ENCODE data around the gene LOC101059915.

DNA sequence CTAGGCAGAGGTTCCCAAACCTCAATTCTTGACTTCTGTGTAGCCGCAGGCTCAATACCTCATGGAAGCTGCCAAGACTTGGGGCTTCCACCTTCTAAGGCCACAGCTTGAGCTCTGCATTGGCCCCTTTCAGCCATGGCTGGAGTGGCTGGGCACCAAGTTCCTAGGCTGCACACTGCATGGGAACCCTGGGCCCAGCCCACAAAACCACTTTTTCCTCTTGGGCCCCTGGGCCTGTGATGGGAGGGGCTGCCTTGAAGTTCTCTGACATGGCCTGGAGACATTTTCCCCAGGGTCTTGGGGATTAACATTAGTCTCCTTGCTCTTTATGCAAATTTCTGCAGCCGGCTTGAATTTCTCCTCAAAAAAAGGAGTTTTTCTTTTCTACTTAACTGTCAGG, 14.0 kb upstream of the LOC101059915 start:
- TF ChIP-seq NFYB (CRISPR knock-in tag; IDR thresholded peaks at IDR 0.05): no peak
- no peak for TF ChIP-seq THAP7 (CRISPR knock-in tag; IDR thresholded peaks at IDR 0.05)
- TF ChIP-seq CREB1 (IDR thresholded peaks at IDR 0.05): no peak
- no peak for TF ChIP-seq CREB1 (CRISPR knock-in tag; IDR thresholded peaks at IDR 0.05)
- TF ChIP-seq SNAPC5 (CRISPR knock-in tag; IDR thresholded peaks at IDR 0.05; ENCODE audit: borderline replicate concordance): no peak
- TF ChIP-seq RNF2 (conservative IDR thresholded peaks at IDR 0.05; ENCODE audit: low read depth): no peak
- TF ChIP-seq PTBP1 (IDR thresholded peaks at IDR 0.05; ENCODE audit: low read depth, low read length, poor library complexity, severe bottlenecking): no peak
- no peak for TF ChIP-seq KLF6 (CRISPR knock-in tag; IDR thresholded peaks at IDR 0.05)
